ENCODE results near the gene RNF34.
A peak's percentile ranks its signal among the peaks of the same experiment; 100 is the strongest.

The RNF34 gene

GRCh38 chr12:121391619-121392324, 8.1 kb upstream of the RNF34 start:
- TF ChIP-seq, protein P1, sequence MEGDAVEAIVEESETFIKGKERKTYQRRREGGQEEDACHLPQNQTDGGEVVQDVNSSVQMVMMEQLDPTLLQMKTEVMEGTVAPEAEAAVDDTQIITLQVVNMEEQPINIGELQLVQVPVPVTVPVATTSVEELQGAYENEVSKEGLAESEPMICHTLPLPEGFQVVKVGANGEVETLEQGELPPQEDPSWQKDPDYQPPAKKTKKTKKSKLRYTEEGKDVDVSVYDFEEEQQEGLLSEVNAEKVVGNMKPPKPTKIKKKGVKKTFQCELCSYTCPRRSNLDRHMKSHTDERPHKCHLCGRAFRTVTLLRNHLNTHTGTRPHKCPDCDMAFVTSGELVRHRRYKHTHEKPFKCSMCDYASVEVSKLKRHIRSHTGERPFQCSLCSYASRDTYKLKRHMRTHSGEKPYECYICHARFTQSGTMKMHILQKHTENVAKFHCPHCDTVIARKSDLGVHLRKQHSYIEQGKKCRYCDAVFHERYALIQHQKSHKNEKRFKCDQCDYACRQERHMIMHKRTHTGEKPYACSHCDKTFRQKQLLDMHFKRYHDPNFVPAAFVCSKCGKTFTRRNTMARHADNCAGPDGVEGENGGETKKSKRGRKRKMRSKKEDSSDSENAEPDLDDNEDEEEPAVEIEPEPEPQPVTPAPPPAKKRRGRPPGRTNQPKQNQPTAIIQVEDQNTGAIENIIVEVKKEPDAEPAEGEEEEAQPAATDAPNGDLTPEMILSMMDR (IDR thresholded peaks at IDR 0.05; ENCODE audit: low read length, missing control alignments), result no peak
- DNase-seq (ENCODE audit: low read depth), result peak; percentile 73
- peak overlapping the region; percentile 38 for H3K4me3 ChIP-seq (replicated peaks; ENCODE audit: low read depth, low read length)

- no peak for DNase-seq (ENCODE audit: low read depth)
- TF ChIP-seq, protein P1 (IDR thresholded peaks at IDR 0.05; ENCODE audit: low read length, missing control alignments), result no peak
- H3K4me3 ChIP-seq (replicated peaks; ENCODE audit: low read depth, low read length), result no peak overlapping the region
Measured at GRCh38 chr12:121392325-121392716, 7.6 kb upstream of the RNF34 start.

GRCh38 chr12:121397521-121397920, 2.4 kb upstream of the RNF34 start:
- TF ChIP-seq, protein P1 (IDR thresholded peaks at IDR 0.05; ENCODE audit: low read length, missing control alignments), result no peak
- no peak overlapping the region for H3K4me3 ChIP-seq (replicated peaks; ENCODE audit: low read depth, low read length)
- no peak for DNase-seq (ENCODE audit: low read depth)

- DNase-seq (ENCODE audit: low read depth), result no peak
- no peak overlapping the region for H3K4me3 ChIP-seq (replicated peaks; ENCODE audit: low read depth, low read length)
- TF ChIP-seq, protein P1 (IDR thresholded peaks at IDR 0.05; ENCODE audit: low read length, missing control alignments), result no peak
Measured at GRCh38 chr12:121398355-121398754, 1.6 kb upstream of the RNF34 start.

- TF ChIP-seq, protein P1 (IDR thresholded peaks at IDR 0.05; ENCODE audit: low read length, missing control alignments), result no peak
- H3K4me3 ChIP-seq (replicated peaks; ENCODE audit: low read depth, low read length), result peak overlapping the region; percentile 91
- DNase-seq (ENCODE audit: low read depth), result peak; percentile 30
Measured at GRCh38 chr12:121400332-121401139, 618 bp downstream of the RNF34 start.

GRCh38 chr12:121403721-121404120, 3.8 kb downstream of the RNF34 start:
- TF ChIP-seq, protein P1 (IDR thresholded peaks at IDR 0.05; ENCODE audit: low read length, missing control alignments), result no peak
- no peak for DNase-seq (ENCODE audit: low read depth)
- H3K4me3 ChIP-seq (replicated peaks; ENCODE audit: low read depth, low read length), result no peak overlapping the region
